HCT116 (cell line): ENCODE results near the gene SEMA4D. TPM values are rescaled to one million over a fixed set of nuclear protein-coding genes. Genes with fewer than 3 reads are reported as not detected.

Experiments
- ATAC-seq: fragments of 200-7000 bp; cut with Tn5 transposase; 2 replicates; pipeline ENCODE4 v1.9.1; 2020; ENCODE audit warnings: mild to moderate bottlenecking, moderate library complexity
- BruUV-seq: library from RNA; stranded (reverse); fragments of 400-500 nt; replicated peaks from 2 replicates; lab custom pipeline; 2021; lab: Mats Ljungman, UMichigan
- CTCF ChIA-PET: fragments of 300-600 bp; sonication (Branson Sonifier 250); formaldehyde crosslinking; loops from one replicate; lab custom pipeline; 2021; ENCODE audit warnings: antibody characterized with exemption; lab: Charles Lee
- POLR2A ChIA-PET: fragments of 300-600, 350-600 bp; sonication (Branson Sonifier 250); formaldehyde crosslinking; loops from one replicate; lab custom pipeline; 2021; ENCODE audit warnings: antibody characterized with exemption; lab: Charles Lee
- RAD21 ChIA-PET, 2 experiments: fragments of 300-600 bp; sonication (Branson Sonifier 250); formaldehyde crosslinking; loops; one replicate each; lab custom pipeline; 2023; ENCODE audit warnings: low total read pairs in 2 of 2; ENCODE audit not compliant: uncharacterized antibody in 2 of 2, unreplicated experiment in 2 of 2, low non-redundant PET in 1 of 2; lab: Charles Lee
- DNase-seq: peaks from one replicate; pipeline ENCODE4 v3.0.0-alpha.2; 2010; ENCODE audit warnings: low read depth, low spot score
- H2AFZ ChIP-seq: fragments of 200-600 bp; shearing (Covaris generic), sonication (generic); 2 replicates; pipeline ENCODE4 v1.6.1; 2017; ENCODE audit warnings: low read depth, mixed run types, mixed read lengths, antibody characterized with exemption, low read length; ENCODE audit not compliant: poor library complexity, severe bottlenecking
- H3K27ac ChIP-seq: 2 replicates; pipeline ENCODE4 v1.5.1; 2012; ENCODE audit warnings: low read depth, low read length
- H3K27me3 ChIP-seq: fragments of 200-600 bp; sonication (generic); 2 replicates; pipeline ENCODE4 v1.6.1; 2016; ENCODE audit warnings: mixed run types, low read length, mixed read lengths; ENCODE audit not compliant: insufficient read depth
- H3K36me3 ChIP-seq, 2 experiments: fragments of 200-500 bp in 1 of 2; fragments of 200-600 bp in 1 of 2; sonication (Bioruptor generic) in 1 of 2; sonication (generic) in 1 of 2; 2 replicates each; pipeline versions ENCODE4 v1.5.1 to v1.6.1; 2014 to 2016; ENCODE audit warnings: low read length in 2 of 2, inconsistent platforms in 1 of 2, mixed read lengths in 1 of 2, mixed run types in 1 of 2; ENCODE audit not compliant: insufficient read depth in 2 of 2, control insufficient read depth in 1 of 2
- H3K4me1 ChIP-seq, 2 experiments: fragments of 200-600 bp in 1 of 2; sonication (generic) in 1 of 2; 2 replicates each; pipeline versions ENCODE4 v1.5.1 to v1.6.1; 2012 to 2017; ENCODE audit warnings: low read length in 2 of 2, inconsistent platforms in 1 of 2, mild to moderate bottlenecking in 1 of 2, mixed read lengths in 1 of 2, mixed run types in 1 of 2, moderate library complexity in 1 of 2; ENCODE audit not compliant: insufficient read depth in 2 of 2, control insufficient read depth in 1 of 2
- H3K4me2 ChIP-seq: fragments of 200-600 bp; sonication (generic); 2 replicates; pipeline ENCODE4 v1.6.1; 2017; ENCODE audit warnings: mixed run types, low read length, mixed read lengths
- H3K4me3 ChIP-seq, 2 experiments: fragments of 200-600 bp in 1 of 2; sonication (generic) in 1 of 2; replicated peaks in 1 of 2; 2 replicates each; pipeline ENCODE4 v1.5.1; 2011 to 2016; ENCODE audit warnings: low read length in 2 of 2, control low read depth in 1 of 2, low read depth in 1 of 2, mild to moderate bottlenecking in 1 of 2, mixed read lengths in 1 of 2, mixed run types in 1 of 2
- H3K79me2 ChIP-seq: fragments of 200-600 bp; sonication (generic); 2 replicates; pipeline ENCODE4 v1.6.1; 2017; ENCODE audit warnings: mild to moderate bottlenecking, mixed run types, low read length, moderate library complexity, mixed read lengths; ENCODE audit not compliant: insufficient read depth
- H3K9ac ChIP-seq: fragments of 200-600 bp; sonication (generic); 2 replicates; pipeline ENCODE4 v1.6.1; 2016; ENCODE audit warnings: low read length, mixed read lengths
- H3K9me2 ChIP-seq: fragments of 200-600 bp; sonication (generic), shearing (Covaris generic); 2 replicates; pipeline ENCODE4 v1.6.1; 2017; ENCODE audit warnings: mixed run types, mild to moderate bottlenecking, moderate library complexity; ENCODE audit not compliant: insufficient read depth
- H3K9me3 ChIP-seq, 2 experiments: fragments of 200-500 bp in 1 of 2; fragments of 200-600 bp in 1 of 2; sonication (Bioruptor generic) in 1 of 2; sonication (generic) in 1 of 2; 2 replicates each; pipeline ENCODE4 v1.6.1; 2014 to 2017; ENCODE audit warnings: low read length in 2 of 2, mixed read lengths in 2 of 2, inconsistent platforms in 1 of 2, low read depth in 1 of 2, mild to moderate bottlenecking in 1 of 2, mixed run types in 1 of 2, moderate library complexity in 1 of 2; ENCODE audit not compliant: control insufficient read depth in 1 of 2, insufficient read depth in 1 of 2
- H4K20me1 ChIP-seq: fragments of 200-600 bp; sonication (generic), shearing (Covaris generic); 2 replicates; pipeline ENCODE4 v1.6.1; 2017; ENCODE audit warnings: mixed run types, mild to moderate bottlenecking, moderate library complexity; ENCODE audit not compliant: insufficient read depth
- CBX3 ChIP-seq: IDR thresholded peaks from 2 replicates; pipeline ENCODE4 v1.6.1; 2012; ENCODE audit warnings: low read depth
- EGR1 ChIP-seq: IDR thresholded peaks from 2 replicates; pipeline ENCODE4 v1.6.1; 2012; ENCODE audit warnings: low read depth
- ELF1 ChIP-seq: IDR thresholded peaks from 2 replicates; pipeline ENCODE4 v1.6.1; 2012; ENCODE audit warnings: low read depth, borderline replicate concordance
- RAD21 ChIP-seq: IDR thresholded peaks from 2 replicates; pipeline ENCODE4 v1.6.1; 2012; ENCODE audit warnings: low read depth, mild to moderate bottlenecking
- SP1 ChIP-seq: IDR thresholded peaks from 2 replicates; pipeline ENCODE4 v1.6.1; 2012; ENCODE audit warnings: low read depth
- YY1 ChIP-seq: IDR thresholded peaks from 2 replicates; pipeline ENCODE4 v1.6.1; 2011; ENCODE audit warnings: low read length, low read depth, moderate library complexity, mild to moderate bottlenecking; ENCODE audit not compliant: insufficient replicate concordance; ENCODE audit errors: extremely low read depth
- ZFX ChIP-seq: fragments of 450-650 bp; IDR thresholded peaks from 2 replicates; pipeline ENCODE4 v1.6.1; 2017
- intact Hi-C: fragments of 100-400 bp; cut with micrococcal nuclease; formaldehyde crosslinking; loops from 2 replicates; pipeline ENCODE4 v1.10.0; 2022
- total RNA-seq: library from RNA; stranded (reverse); gene quantifications from one replicate; pipeline ENCODE4 v1.2.1, GENCODE V29; 2021; ENCODE audit not compliant: unreplicated experiment
- TF ChIP-seq, protein P1 (sequence below): IDR thresholded peaks from 2 replicates; pipeline ENCODE4 v1.6.1; 2011; ENCODE audit warnings: mild to moderate bottlenecking, low read length, moderate library complexity; ENCODE audit not compliant: insufficient replicate concordance; ENCODE audit errors: extremely low read depth
- TF ChIP-seq, protein P2 (sequence below): IDR thresholded peaks from 2 replicates; pipeline ENCODE4 v1.6.1; 2012; ENCODE audit warnings: low read depth

The SEMA4D gene
- total RNA-seq, 1 experiment from 2014 or later, result 32.0 TPM

DNA sequence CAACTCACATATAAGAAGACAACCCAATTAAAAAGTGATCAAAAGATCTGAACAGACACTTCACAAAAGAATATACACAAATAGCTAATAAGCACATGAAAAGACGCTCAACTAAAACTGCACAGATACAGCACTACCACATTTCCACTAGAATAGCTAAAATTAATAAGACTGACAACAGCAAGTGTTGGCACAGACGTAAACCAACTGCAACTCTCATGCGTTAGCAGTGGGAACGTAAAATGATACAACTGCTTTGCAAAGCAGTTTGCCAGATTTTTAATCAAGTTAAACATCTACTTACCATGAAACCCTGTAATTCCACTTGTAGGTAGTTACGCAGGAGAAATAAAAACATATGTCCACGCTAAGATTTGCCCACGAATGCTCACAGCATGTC is 9.0 kb downstream of the SEMA4D start:
- no peak overlapping the region for H3K4me3 ChIP-seq
- no peak overlapping the region for H3K4me2 ChIP-seq
- no peaks in the 10 kb centered on the region for H4K20me1 ChIP-seq
- no peak for ATAC-seq
- no peak overlapping the region for H2AFZ ChIP-seq
- H3K4me1 ChIP-seq, result no peaks in the 10 kb centered on the region
- no peaks in the 10 kb centered on the region for H3K9me3 ChIP-seq
- no peak for DNase-seq
- ChIA-PET POLR2A (no interaction called here), RAD21 (no interaction called here), CTCF (no interaction called here)
- intact Hi-C loops, result no loop called here
- no peak overlapping the region for H3K27ac ChIP-seq
- TF ChIP-seq CBX3, result no peak
- TF ChIP-seq, protein P1, sequence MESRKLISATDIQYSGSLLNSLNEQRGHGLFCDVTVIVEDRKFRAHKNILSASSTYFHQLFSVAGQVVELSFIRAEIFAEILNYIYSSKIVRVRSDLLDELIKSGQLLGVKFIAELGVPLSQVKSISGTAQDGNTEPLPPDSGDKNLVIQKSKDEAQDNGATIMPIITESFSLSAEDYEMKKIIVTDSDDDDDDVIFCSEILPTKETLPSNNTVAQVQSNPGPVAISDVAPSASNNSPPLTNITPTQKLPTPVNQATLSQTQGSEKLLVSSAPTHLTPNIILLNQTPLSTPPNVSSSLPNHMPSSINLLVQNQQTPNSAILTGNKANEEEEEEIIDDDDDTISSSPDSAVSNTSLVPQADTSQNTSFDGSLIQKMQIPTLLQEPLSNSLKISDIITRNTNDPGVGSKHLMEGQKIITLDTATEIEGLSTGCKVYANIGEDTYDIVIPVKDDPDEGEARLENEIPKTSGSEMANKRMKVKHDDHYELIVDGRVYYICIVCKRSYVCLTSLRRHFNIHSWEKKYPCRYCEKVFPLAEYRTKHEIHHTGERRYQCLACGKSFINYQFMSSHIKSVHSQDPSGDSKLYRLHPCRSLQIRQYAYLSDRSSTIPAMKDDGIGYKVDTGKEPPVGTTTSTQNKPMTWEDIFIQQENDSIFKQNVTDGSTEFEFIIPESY, result no peak
- TF ChIP-seq EGR1, result no peak
- no peak for TF ChIP-seq ZFX
- no peak for TF ChIP-seq YY1
- TF ChIP-seq, protein P2, sequence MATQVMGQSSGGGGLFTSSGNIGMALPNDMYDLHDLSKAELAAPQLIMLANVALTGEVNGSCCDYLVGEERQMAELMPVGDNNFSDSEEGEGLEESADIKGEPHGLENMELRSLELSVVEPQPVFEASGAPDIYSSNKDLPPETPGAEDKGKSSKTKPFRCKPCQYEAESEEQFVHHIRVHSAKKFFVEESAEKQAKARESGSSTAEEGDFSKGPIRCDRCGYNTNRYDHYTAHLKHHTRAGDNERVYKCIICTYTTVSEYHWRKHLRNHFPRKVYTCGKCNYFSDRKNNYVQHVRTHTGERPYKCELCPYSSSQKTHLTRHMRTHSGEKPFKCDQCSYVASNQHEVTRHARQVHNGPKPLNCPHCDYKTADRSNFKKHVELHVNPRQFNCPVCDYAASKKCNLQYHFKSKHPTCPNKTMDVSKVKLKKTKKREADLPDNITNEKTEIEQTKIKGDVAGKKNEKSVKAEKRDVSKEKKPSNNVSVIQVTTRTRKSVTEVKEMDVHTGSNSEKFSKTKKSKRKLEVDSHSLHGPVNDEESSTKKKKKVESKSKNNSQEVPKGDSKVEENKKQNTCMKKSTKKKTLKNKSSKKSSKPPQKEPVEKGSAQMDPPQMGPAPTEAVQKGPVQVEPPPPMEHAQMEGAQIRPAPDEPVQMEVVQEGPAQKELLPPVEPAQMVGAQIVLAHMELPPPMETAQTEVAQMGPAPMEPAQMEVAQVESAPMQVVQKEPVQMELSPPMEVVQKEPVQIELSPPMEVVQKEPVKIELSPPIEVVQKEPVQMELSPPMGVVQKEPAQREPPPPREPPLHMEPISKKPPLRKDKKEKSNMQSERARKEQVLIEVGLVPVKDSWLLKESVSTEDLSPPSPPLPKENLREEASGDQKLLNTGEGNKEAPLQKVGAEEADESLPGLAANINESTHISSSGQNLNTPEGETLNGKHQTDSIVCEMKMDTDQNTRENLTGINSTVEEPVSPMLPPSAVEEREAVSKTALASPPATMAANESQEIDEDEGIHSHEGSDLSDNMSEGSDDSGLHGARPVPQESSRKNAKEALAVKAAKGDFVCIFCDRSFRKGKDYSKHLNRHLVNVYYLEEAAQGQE, result no peak
- TF ChIP-seq SP1, result no peak
- no peak for TF ChIP-seq RAD21
- no peak for TF ChIP-seq ELF1
- no peak overlapping the region for H3K9ac ChIP-seq
- H3K9me2 ChIP-seq, result no peaks in the 10 kb centered on the region
- no peaks in the 10 kb centered on the region for H3K27me3 ChIP-seq
- H3K36me3 ChIP-seq, result no peaks in the 10 kb centered on the region
- H3K79me2 ChIP-seq, result peaks cover 51% of the 10 kb centered on the region
- no TSS peak for BruUV-seq
